CD14-positive monocyte (primary cell): ENCODE results near the gene CBY1. TPM values are rescaled to one million over a fixed set of nuclear protein-coding genes. Genes with fewer than 3 reads are reported as not detected.

Experiments used
- DNase-seq, 3 donors: peaks; one replicate each; pipeline ENCODE4 v3.0.0-alpha.2; 2011 to 2022
- H2AFZ ChIP-seq: 2 replicates; pipeline ENCODE4 v1.6.0; 2012; ENCODE audit warnings: mild to moderate bottlenecking, low read depth, low read length, inconsistent platforms; ENCODE audit not compliant: insufficient read depth, poor library complexity, severe bottlenecking
- H3K27ac ChIP-seq, 2 donors: 1 replicate in 1 of 2; 2 replicates in 1 of 2; pipeline ENCODE4 v1.5.1; 2012 to 2013; ENCODE audit warnings: low read length in 2 of 2, control low read depth in 1 of 2, inconsistent platforms in 1 of 2, low read depth in 1 of 2, mild to moderate bottlenecking in 1 of 2
- H3K27me3 ChIP-seq, 2 donors: one replicate each; pipeline versions ENCODE4 v1.6.0 to v1.6.1; 2011 to 2013; ENCODE audit warnings: low read length in 2 of 2; ENCODE audit not compliant: control insufficient read depth in 2 of 2, insufficient read depth in 2 of 2
- H3K36me3 ChIP-seq, 2 donors: replicated peaks in 1 of 2; 1 replicate in 1 of 2; 2 replicates in 1 of 2; pipeline versions ENCODE4 v1.5.1 to v1.6.1; 2012 to 2013; ENCODE audit warnings: low read length in 2 of 2, control low read depth in 1 of 2, inconsistent platforms in 1 of 2, mild to moderate bottlenecking in 1 of 2; ENCODE audit not compliant: insufficient read depth in 2 of 2, control insufficient read depth in 1 of 2
- H3K4me1 ChIP-seq, 2 donors: 1 replicate in 1 of 2; 2 replicates in 1 of 2; pipeline versions ENCODE4 v1.5.1 to v1.6.1; 2012 to 2013; ENCODE audit warnings: low read length in 2 of 2, control low read depth in 1 of 2, inconsistent platforms in 1 of 2, mild to moderate bottlenecking in 1 of 2, moderate library complexity in 1 of 2; ENCODE audit not compliant: insufficient read depth in 2 of 2, control insufficient read depth in 1 of 2
- H3K4me2 ChIP-seq: replicated peaks from 2 replicates; pipeline ENCODE3; 2012; ENCODE audit warnings: low read length, moderate library complexity, mild to moderate bottlenecking; ENCODE audit not compliant: poor library complexity, severe bottlenecking; ENCODE audit errors: extremely low read depth
- H3K4me3 ChIP-seq, 3 experiments: fragments of 200-600 bp in 1 of 3; sonication (generic) in 1 of 3; replicated peaks in 1 of 3; 1 replicate in 2 of 3; 2 replicates in 1 of 3; pipeline ENCODE4 v1.5.1; 2011 to 2013; ENCODE audit warnings: low read length in 3 of 3, mild to moderate bottlenecking in 3 of 3, control low read depth in 2 of 3, low read depth in 2 of 3, inconsistent platforms in 1 of 3, moderate library complexity in 1 of 3
- H3K79me2 ChIP-seq: 2 replicates; pipeline ENCODE4 v1.6.0; 2012; ENCODE audit warnings: mild to moderate bottlenecking, control low read depth, inconsistent platforms, low read length, moderate library complexity; ENCODE audit not compliant: insufficient read depth
- H3K9ac ChIP-seq: 2 replicates; pipeline ENCODE4 v1.6.0; 2017; ENCODE audit warnings: low read length, mild to moderate bottlenecking; ENCODE audit not compliant: insufficient read depth, poor library complexity, severe bottlenecking
- H3K9me3 ChIP-seq, 2 donors: replicated peaks in 1 of 2; 1 replicate in 1 of 2; 2 replicates in 1 of 2; pipeline versions ENCODE4 v1.5.1 to v1.6.1; 2012 to 2013; ENCODE audit warnings: low read length in 2 of 2, control low read depth in 1 of 2; ENCODE audit not compliant: control insufficient read depth in 1 of 2, insufficient read depth in 1 of 2
- H4K20me1 ChIP-seq: 2 replicates; pipeline ENCODE4 v1.6.0; 2012; ENCODE audit warnings: mild to moderate bottlenecking, low read length, control low read depth, moderate library complexity; ENCODE audit not compliant: insufficient read depth
- H3K27ac Mint-ChIP-seq, 7 donors: one replicate each; pipeline ENCODE4 v1.8.0; 2020; ENCODE audit warnings: mild to moderate bottlenecking in 7 of 7, mixed read lengths in 7 of 7, moderate library complexity in 6 of 7, inconsistent platforms in 2 of 7
- H3K27me3 Mint-ChIP-seq, 3 donors: one replicate each; pipeline ENCODE4 v1.8.0; 2021 to 2022; ENCODE audit warnings: low read depth in 3 of 3, mild to moderate bottlenecking in 3 of 3, mixed read lengths in 3 of 3, moderate library complexity in 3 of 3, inconsistent platforms in 1 of 3
- H3K36me3 Mint-ChIP-seq, 2 donors: one replicate each; pipeline ENCODE4 v1.8.0; 2020; ENCODE audit warnings: mixed read lengths in 2 of 2, inconsistent platforms in 1 of 2, mild to moderate bottlenecking in 1 of 2
- H3K4me1 Mint-ChIP-seq: one replicate; pipeline ENCODE4 v1.8.0; 2020; ENCODE audit warnings: mild to moderate bottlenecking, mixed read lengths
- H3K4me3 Mint-ChIP-seq, 2 donors: one replicate each; pipeline ENCODE4 v1.8.0; 2020; ENCODE audit warnings: mild to moderate bottlenecking in 2 of 2, mixed read lengths in 2 of 2, moderate library complexity in 1 of 2
- H3K9me3 Mint-ChIP-seq, 7 donors: one replicate each; pipeline ENCODE4 v1.8.0; 2020 to 2022; ENCODE audit warnings: mixed read lengths in 7 of 7, mild to moderate bottlenecking in 6 of 7, moderate library complexity in 6 of 7, inconsistent platforms in 2 of 7
- CTCF ChIP-seq: fragments of 200-600 bp; IDR thresholded peaks from one replicate; pipeline ENCODE4 v1.8.0; 2022; ENCODE audit warnings: antibody characterized with exemption, mild to moderate bottlenecking
- WGBS: methylation state at CpG from one replicate; pipeline ENCODE4 v1.1.5; 2013; ENCODE audit warnings: missing lambda C conversion rate; ENCODE audit not compliant: insufficient coverage; 5-methylcytosine and 5-hydroxymethylcytosine counted together
- intact Hi-C, 2 donors: fragments of 100-400 bp; cut with micrococcal nuclease; formaldehyde crosslinking; loops; one replicate each; pipeline versions ENCODE4 v1.15.0 to v1.15.1; 2023
- polyA plus RNA-seq, 3 donors: library from polyadenylated mRNA; depleted of rRNA in 1 of 3; unstranded in 2 of 3; stranded (reverse) in 1 of 3; fragments of 300-500 nt in 2 of 3; fragments of >200 nt in 1 of 3; fragmentation: Illumina TruSeq in 2 of 3; gene quantifications; 1 replicate in 2 of 3; 2 replicates in 1 of 3; pipeline ENCODE4 v1.2.3, GENCODE V29; 2012 to 2021

The CBY1 gene
- polyA plus RNA-seq, 3 donors, result 1.1 to 4.1 (median 1.7) TPM

GRCh38 chr22:38681582-38682335, 25.3 kb downstream of the CBY1 start, which contains the start of gene TOMM22:
Gene TOMM22 (plus strand): TSS chr22:38681957. CDS start chr22:38681979, 22 bp downstream.
- peak within 1 kb of the TSS; percentile 98 to 99 for H3K4me3 Mint-ChIP-seq
- TF ChIP-seq CTCF, result peak; percentile 69
- Histone ChIP-seq H2AFZ (peak within 1 kb of the TSS; percentile 95), H3K79me2 (peaks cover 10% of the 10 kb centered on the region), H3K27me3 (no peaks in the 10 kb centered on the region), H3K9me3 (no peaks in the 10 kb centered on the region), H3K4me1 (peaks cover 11 to 16% of the 10 kb centered on the region in 2 donors), H3K27ac (peak within 1 kb of the TSS; percentile 36 to 88), H3K36me3 (peaks cover 34 to 36% of the 10 kb centered on the region in 2 donors), H3K4me3 (peak within 1 kb of the TSS; percentile 69 to 90 (median 75)), H3K9ac (peak within 1 kb of the TSS; percentile 85), H3K4me2 (peak within 1 kb of the TSS; percentile 96), H4K20me1 (no peaks in the 10 kb centered on the region)
- H3K36me3 Mint-ChIP-seq, result peaks cover 35% of the 10 kb centered on the region in 2 donors
- no peaks in the 10 kb centered on the region for H3K9me3 Mint-ChIP-seq
- intact Hi-C loops, result loop anchor here in 1 of 2 donors (2.0 kb wide), 1 partner anchor 19 kb away; the partner anchor contains the start of gene JOSD1
- peaks cover 2 to 7% (median 7%) of the 10 kb centered on the region in 3 donors for H3K27me3 Mint-ChIP-seq
- peaks cover 12% of the 10 kb centered on the region for H3K4me1 Mint-ChIP-seq
- 0% methylated on average over 60 of the region's 60 CpGs for WGBS
- peak; percentile 85 to 90 (median 88) for DNase-seq
- peak within 1 kb of the TSS; percentile 90 to 98 (median 97) for H3K27ac Mint-ChIP-seq

- intact Hi-C loops, result no loop called here
- 100% methylated on average over 3 of the region's 9 CpGs for WGBS
- Mint-ChIP-seq H3K27ac (peak overlapping the region in 2 of 7 donors; percentile 41 to 75), H3K36me3 (peaks cover 58 to 65% of the 10 kb centered on the region in 2 donors), H3K4me3 (no peak overlapping the region), H3K27me3 (peaks cover 0 to 2% (median 0%) of the 10 kb centered on the region in 3 donors), H3K9me3 (no peaks in the 10 kb centered on the region), H3K4me1 (peaks cover 12% of the 10 kb centered on the region)
- DNase-seq, result no peak
- peaks cover 11 to 16% of the 10 kb centered on the region in 2 donors for H3K4me1 ChIP-seq
- H3K79me2 ChIP-seq, result peaks cover 10% of the 10 kb centered on the region
- peaks cover 52 to 68% of the 10 kb centered on the region in 2 donors for H3K36me3 ChIP-seq
- H3K9me3 ChIP-seq, result no peaks in the 10 kb centered on the region
- H2AFZ ChIP-seq, result no peak overlapping the region
- H3K27ac ChIP-seq, result no peak overlapping the region
- no peaks in the 10 kb centered on the region for H3K27me3 ChIP-seq
- H3K9ac ChIP-seq, result no peak overlapping the region
- TF ChIP-seq CTCF, result no peak
- no peak overlapping the region for H3K4me2 ChIP-seq
- no peaks in the 10 kb centered on the region for H4K20me1 ChIP-seq
- no peak overlapping the region for H3K4me3 ChIP-seq
Measured at GRCh38 chr22:38684895-38685294, 28.5 kb downstream of the CBY1 start.
